HG02623 (cell line): ENCODE results near the gene GAS6.

Source experiments
- ATAC-seq: cut with Tn5 transposase; IDR thresholded peaks from one replicate; pipeline ENCODE4 v1.9.1; 2021; ENCODE audit warnings: moderate library complexity; ENCODE audit not compliant: unreplicated experiment

Gene GAS6

DNA sequence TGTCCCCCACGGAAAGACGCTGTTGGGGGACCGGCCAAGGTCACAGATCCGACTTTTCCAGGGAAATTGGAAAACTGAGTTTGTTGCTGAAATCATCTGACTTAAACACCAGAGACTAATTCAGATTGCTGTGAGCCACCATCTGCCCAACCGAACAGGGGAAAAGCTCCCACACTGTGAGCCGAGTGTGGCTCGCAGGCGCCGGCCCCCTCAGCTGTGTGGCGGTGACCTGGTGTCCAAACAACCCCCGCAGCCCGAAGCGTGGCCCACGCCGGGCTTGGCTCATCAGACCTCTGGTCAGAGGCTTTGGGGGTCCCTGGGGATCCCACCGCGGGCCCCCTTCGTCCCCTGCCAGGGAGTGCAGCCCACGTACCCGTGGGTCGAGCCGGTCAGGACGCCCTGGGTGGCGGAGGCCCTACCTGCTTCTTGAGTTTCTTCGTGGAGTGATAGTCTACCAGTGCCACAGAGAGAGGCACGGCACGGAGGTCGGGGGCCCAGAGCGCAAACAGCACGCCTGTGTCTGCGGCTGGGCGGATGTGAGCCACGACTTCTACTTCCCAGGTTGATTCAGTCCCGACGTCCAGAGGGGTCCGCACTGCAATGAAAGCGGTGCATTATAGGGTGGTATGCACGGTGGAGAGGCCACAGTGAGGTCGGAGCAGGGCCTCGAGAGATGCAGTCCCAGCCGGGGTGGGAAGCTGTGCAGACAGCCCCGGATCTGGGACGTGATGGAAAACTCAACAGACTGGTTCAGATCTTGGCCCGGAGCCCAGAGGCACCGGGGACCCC, 40.7 kb downstream of the GAS6 start:
- no peak for ATAC-seq

DNA sequence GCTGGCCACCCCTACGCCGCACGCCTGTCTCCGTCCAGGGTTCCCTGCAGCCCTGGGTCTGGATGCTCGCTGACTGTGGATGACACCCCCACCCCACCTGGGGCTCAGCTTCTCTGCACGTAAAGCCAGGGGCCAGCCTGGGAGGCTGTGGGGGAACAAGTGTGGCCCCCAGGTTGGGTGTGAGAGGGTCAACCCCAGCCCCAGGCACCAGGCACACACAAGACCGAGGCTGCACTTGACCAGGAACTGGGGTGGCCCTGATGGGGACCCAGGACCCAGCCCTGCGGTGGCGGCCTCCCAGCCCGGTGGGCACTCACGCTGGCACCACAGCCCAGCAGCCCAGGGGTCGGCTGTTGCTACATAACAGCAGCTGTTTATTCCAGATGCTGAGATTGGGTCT, 41.6 kb downstream of the GAS6 start:
- no peak for ATAC-seq

DNA sequence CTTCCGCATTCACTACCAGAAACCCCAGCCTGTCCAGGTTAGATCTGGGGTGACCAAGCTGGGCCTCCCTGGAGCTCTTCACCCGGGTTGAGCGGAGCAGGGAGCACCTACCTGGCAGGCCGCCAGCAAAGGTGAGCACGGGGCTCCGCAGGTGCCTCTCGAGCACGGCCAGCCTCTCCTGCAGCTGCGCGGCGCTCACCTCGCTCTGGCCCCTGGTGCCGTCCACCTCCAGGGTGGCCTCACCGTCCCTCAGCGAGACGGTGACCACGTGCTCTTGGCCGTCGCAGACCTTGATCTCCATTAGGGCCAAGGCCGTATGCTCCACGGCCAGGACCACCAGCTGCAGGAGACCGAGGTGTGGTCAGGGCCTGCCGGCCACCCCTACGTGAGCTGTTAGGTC, 42.0 kb downstream of the GAS6 start:
- no peak for ATAC-seq

DNA sequence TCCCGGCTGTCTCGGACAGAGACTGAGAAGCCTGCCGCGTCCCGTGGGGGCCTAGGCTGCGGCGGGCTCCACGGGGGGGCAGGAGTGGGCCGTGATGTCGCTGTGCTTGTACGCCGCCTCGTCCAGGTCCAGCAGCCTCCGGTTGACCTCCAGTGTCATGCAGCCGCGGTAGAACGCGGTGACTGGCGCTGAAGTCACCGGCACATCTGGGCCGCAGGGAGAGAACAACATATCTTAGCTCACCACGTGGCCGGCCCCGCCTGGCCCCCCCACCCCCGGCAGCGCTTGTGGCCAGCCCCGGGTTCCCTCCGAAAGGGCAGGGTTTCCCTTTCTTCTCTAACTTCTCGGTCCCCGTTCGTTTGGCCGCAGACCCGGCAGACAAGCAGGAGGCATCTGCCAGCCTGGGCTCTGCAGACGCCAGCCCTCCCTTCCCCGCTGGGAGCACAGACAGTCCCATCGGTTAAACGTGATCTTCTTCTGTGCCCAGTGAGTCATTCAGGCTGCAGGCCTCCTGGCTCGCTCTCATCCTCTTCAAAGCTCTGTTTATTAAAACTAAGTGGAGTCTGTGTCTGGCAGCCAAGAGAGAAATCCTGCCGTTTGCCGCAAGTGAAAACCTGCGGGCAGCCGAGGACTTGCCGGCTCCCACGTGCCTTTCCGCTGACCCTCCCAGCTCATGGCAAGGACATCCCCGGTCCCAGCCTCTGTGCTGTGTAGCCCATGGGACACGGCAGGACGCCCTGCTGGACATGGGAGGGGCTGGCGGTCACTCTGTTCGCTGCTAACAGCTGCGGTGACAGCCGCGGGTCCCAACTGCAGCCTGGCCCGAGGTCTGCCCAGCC, 42.8 kb downstream of the GAS6 start:
- no peak for ATAC-seq

DNA sequence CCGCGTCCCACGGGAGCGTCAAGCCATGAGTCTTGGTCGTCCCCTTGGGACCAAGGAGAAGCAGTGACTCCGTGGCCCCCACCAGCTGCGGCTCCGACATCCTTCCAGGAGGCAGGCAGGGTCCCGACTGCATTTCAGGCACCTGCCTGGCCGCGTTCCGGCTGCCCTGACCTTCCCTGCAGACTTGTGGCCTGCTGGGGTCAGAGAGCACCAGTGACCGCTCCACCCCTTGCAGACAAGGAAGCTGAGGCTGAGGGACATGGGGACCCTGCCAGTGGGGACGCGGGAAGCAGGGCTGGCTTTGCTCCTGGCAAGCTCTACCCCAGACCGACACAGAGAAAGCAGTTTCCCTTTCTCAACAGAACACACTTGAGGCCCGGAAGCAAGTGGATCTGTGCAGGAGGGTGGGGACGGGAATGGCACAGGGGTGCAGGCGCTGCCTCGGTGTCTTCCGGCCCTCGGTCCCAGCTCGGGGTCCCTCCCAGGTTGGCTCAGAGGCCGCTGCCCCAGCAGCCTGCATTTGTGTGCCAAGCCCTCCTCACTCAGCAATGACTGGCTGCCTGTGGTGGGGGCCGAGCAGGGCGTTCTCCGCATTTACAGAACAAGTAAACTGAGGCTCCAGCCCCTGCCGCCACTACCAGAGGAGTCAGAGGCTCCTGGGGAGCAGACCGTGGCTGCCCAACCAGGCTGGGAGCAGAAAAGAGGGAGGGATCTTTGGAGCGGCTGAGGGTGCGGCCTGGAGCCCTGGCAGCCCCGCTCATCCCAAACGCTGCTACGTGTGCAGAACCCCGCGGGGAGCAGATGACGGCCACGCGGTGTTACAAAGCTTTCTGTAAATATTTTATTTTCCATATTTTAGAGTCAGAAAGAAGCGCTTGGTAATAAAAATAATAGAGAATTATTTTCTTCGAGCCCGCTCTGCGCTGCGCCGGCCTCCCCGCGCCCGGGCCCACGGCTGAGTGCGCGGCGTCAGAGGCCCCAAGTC, 43.9 kb downstream of the GAS6 start:
- ATAC-seq: no peak

DNA sequence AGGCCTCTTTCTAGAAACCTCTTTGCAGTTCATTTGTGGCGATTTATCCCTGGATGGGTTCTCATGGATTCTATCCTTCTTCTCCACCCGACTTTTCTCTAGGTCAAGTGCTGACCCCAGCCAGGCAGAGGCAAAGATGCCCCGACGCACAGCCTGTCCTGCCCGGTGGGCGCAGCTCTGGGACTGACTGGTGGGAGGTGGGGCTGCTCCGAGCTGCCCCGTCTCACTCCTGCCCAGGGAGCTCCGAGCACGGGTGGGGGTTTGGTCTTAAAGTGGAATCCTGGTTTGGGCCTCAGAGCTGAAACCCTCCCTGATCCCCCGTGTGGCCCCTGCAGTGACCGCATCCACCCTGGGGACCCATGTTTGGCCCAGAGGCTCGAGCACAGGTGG, 44.5 kb downstream of the GAS6 start:
- ATAC-seq: no peak

DNA sequence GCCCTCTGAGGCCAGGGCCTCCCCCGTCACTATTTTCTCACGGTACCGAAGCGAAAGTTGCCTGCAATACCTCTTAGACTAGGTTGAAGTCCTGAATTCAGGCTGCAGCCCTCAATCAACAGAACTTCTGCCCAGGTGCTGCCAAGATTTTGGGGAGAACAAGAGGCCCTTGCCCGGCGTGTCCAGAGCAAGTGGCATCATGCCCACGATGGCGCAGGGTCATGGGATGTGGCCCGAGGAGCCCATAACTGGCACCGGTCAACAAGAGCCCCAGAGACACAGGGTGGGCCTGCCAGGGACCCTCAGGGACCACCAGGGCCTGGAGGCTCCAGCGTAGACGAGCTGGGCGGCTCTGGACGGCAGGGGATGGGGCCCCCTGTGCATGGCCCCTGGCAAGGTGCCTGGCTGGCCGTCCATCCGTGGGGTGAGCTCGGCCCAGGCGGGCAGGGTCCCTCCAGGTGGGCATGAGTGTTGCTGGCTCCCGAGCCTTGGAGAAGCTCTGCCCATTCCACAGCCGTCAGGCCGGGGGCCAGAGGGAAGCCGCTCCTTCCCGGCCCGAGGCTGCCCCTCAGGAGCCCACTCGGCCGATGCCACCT, 45.1 kb downstream of the GAS6 start:
- no peak for ATAC-seq

DNA sequence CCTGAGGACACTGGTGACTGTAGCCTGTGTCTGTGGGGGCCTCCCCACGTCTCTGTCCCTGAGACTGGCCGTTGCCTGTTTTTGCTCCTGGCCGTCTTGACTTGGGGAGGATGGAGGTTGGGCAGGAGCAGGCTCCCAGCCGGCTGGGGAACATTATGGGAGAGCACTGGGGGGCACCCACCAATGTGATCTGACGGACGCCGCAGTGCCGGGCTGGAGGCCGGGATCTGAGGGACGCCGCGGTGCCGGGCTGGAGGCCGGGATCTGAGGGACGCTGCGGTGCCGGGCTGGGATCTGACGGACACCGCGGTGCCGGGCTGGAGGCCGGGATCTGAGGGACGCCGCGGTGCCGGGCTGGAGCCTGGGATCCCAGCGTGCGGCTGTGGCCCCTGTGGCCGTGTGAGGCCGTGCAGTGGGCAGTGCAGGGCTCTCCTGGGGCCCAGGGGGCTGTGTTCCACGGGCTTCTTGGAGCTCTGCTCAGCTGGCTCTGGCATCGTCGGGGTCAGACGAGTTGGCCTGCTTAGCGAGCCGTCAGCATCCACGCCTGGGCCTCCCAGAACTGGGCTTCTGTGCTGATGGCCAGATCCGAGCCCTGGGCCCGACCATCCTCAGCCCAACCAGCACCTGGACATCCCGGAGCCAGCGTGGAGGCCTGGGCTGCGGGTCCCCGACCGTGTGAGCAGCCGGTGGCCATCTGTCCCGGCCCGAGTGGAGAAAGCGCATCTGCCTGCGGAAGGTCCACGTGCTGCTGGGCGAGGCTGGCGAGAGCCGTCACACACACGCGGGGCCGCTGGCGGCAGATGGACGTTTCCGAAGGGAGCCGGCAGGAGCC, 45.8 kb downstream of the GAS6 start:
- ATAC-seq: no peak

DNA sequence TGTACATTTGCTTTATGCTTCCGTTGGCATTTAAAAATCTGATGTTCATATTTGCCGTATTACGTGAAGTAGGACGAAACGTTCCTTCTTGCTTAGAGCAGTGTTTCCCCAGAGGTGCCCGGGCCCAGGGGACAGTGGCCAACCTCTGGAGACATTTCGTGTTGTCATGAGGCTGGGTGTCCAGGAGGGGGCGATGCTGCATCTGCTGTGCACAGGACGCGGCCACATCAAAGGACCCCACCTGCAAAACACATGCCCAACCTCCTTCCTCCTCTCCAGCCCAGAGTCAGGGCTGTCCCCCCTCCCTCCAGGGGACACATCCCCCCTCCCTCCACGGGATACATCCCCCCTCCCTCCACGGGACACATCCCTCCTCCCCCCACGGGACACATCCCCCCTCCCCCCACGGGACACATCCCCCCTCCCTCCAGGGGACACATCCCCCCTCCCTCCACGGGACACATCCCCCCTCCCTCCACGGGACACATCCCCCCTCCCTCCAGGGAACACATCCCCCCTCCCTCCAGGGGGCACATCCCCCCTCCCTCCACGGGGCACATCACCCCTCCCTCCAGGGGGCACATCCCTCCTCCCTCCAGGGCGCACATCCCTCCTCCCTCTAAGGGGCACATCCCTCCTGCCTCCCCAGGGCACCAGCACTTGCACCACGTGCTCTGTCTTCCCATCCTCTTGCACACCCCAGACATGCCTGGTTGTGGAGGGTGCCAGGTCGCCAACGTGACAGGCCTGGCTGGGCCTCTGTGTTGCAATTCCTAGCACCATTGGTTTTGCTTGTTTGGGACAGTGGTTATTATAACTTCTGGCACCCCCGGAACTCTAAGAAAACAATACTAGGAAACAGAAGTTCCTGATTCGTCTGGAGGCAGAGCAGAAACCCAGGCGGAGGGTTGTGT, 46.7 kb downstream of the GAS6 start:
- ATAC-seq: no peak

DNA sequence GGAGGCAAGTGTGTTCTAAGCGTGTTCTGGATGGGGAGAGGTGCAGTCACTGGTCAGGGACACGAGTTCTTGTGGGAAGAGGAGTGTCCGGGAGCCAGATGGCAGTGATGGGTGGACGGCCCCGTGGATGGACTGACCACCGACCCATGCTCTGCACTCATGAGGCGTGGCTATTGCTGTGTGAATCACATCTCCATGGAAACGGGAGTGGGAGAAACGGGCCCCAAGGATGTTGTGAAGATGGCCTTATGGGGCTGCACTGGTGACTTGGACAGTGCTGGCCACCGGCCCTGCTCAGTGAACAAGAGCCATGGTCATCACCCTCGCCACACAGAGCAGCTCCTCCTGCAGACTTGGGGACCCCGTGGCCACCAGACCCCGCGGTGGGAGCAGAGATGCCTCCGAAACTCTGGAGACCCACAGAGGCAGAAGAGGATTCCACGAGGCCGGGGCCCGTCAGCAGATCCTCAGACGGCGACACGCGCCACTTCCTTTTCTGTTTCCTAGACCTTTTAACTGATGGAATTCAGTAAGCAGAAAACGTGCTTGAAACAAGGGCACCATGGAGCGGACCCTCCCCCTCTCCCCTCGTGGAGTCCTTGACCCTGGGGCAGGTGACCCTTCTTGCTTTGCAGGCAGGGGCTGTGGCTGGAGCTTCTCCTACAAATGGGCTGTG, 47.5 kb downstream of the GAS6 start:
- no peak for ATAC-seq

DNA sequence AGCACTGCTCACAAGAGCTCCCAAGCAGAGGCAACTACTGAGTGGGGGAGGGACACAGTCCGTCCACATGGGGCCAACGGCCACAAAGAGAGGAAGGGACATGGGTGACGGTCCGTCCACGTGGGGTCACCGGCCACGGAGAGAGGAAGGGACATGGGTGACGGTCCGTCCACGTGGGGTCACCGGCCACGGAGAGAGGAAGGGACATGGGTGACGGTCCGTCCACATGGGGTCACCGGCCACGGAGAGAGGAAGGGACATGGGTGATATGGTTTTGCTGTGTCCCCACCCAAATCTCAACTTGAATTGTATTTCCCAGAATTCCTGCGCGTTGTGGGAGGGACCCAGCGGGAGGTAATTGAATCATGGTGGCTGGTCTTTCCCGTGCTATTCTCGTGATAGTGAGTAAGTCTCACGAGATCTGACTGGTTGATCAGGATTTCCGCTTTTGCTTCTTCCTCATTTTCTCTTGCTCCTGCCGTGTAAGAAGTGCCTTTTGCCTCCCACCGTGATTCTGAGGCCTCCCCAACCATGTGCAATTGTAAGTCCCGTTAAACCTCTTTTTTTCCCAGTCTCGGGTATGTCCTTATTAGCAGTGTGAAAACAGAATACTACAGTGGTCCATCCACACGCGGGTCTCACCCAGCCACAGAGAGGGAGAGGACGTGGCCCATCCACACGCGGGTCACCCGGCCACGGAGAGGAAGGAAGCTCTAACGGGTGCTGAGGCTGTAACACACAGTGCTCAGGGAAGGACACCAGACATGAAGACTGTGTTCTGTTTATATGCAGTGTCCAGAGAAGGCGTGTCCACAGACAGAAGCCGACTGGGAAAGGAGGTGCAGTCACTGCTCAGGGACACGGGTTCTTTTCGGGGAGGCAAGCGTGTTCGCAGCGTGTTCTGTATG, 48.5 kb downstream of the GAS6 start:
- peak; percentile 40 for ATAC-seq

DNA sequence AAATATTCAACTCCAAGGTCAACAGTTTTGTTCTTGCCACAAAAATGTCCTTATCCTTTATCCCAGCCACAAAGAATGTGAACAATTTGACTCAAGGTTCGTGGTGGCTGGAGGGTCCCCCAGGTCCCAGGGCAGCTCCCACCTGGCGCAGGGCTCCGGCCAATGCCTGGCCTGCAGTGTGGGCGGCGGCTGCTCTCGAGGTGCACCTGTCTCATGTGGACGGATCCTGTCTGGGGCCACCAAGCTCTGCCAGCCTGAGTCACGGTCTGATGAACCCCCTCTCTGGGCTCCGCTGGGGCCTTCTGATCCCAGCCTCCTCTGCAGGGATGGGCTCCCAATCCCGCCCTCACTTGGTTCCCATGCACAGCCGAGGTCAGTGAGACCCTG, 49.4 kb downstream of the GAS6 start:
- ATAC-seq: no peak

DNA sequence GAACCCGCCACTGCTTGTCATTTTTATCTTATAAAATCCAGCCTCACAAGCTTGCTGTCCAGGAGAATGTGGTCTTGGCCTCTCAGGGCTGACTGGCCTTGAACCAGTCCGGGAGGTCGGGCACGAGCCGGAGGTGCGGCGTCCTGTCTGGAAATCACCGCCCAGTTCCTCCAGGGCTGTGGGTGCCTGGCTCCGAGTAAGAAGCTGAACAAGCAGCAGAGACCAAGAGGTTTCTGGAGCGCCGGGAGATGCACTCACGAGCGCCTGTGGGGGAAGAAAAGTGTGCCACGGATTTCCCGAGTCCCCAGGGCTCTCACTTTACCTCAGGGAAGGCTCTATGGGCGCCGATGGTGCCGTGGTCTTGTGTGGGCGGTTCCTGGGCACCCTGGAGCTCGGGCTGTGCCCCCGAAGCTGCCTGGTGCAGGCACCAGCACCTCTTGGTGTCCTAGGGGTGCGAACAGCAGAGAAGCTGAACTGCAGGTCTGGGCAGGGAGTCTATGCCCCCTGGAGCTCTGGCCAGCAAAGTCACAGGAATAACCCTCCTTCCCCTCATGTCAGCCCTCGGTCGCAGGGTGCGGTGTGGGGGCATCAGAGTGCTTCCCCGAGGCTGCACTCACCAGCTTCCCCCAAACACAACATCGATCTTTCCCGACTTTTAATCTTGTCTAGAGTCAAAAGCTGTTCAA, 50.0 kb downstream of the GAS6 start:
- ATAC-seq: no peak

DNA sequence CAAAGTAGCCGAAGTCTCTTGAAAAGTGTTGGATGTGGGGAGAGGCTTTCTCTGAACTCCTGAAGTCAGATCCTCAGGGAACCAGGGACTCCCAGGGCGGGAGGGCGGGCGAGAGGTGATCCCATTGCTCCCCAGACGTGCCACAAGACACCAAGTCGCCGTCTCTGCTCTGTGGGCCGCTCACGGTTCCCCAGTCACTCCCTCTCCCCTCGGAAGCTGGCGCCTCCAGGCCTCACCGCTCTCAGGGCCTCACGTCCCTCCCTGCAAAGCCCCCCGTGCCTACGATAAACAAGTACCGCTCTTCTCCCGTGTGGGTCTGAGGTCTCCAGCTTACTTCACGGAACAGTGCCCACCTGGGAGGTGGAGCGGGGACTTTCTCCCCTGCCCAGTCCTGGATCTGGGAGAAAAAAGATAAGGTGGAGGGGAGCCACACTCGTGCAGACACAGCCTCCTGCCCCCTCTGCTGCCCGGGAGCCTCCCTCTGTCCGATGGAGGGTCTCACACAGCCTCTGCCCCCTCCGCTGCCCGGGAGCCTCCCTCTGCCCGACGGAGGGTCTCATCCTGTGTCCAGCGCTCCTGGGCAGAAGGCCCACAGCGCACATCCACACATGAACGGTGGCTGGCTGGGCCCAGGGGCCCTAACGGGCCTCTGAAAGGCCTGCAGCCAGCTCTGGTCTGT, 50.7 kb downstream of the GAS6 start:
- no peak for ATAC-seq

DNA sequence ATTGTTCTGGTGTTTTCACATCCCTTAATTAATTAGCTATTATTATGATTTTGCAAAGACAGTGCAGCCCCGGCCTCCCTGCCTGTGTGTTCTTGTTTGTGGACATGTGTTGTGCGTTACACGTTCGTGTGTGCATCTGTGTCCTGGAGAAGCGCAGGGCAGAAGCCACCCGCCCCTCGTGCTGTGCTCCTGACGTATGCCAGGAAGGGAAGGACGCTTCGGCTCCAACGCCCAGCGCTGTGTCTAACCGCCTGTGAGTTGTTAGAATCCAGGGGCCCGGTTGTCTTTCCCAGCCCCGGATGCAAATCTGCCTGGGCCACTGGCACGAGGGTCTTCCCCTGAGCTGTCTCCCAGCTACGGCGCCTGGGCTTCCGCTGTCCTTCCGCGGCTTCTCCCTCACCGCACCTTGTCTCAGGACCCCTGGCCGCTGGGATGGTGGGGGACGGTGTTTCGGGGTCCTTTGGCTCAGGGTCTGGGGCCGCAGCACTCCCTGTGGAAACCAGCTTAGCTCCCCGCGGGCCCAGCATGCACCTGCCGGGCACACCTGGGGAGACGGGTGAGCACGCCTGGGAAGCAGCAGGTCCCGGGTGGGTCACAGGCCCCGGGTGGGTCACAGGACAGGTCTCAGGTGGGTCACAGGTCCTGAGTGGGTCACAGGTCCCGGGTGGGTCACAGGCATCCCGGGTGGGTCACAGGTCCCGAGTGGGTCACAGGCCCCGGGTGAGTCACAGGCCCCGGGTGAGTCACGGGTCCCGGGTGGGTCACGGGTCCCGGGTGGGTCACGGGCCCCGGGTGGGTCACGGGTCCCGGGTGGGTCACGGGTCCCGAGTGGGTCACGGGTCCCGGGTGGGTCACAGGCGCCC, 51.5 kb downstream of the GAS6 start:
- ATAC-seq: no peak
